Neuron (in vitro differentiated cells): ENCODE measurements around the gene NEDD8.
A peak's percentile ranks its signal among the peaks of the same experiment; 100 is the strongest.
"Not testable (repeated sequence)": the region's sequence is repeated elsewhere in the genome, so short reads cannot be mapped to it uniquely, and the experiment has no call there.

ENCODE experiments used
- H2AFZ ChIP-seq: one replicate; pipeline ENCODE4 v1.6.1; 2013; ENCODE audit warnings: low read depth, mild to moderate bottlenecking, inconsistent platforms, low read length, moderate library complexity
- H3K27me3 ChIP-seq: one replicate; pipeline ENCODE4 v1.6.1; 2013; ENCODE audit warnings: low read length; ENCODE audit not compliant: insufficient read depth
- H3K36me3 ChIP-seq: one replicate; pipeline ENCODE4 v1.6.1; 2013; ENCODE audit warnings: low read length; ENCODE audit not compliant: insufficient read depth
- H3K4me1 ChIP-seq: one replicate; pipeline ENCODE4 v1.6.1; 2013; ENCODE audit warnings: low read length; ENCODE audit not compliant: insufficient read depth
- H3K4me3 ChIP-seq: 2 replicates; pipeline ENCODE4 v1.5.1; 2013; ENCODE audit warnings: mild to moderate bottlenecking, low read length, moderate library complexity
- H3K9me3 ChIP-seq: one replicate; pipeline ENCODE4 v1.6.1; 2013; ENCODE audit warnings: low read length

The NEDD8 gene

DNA sequence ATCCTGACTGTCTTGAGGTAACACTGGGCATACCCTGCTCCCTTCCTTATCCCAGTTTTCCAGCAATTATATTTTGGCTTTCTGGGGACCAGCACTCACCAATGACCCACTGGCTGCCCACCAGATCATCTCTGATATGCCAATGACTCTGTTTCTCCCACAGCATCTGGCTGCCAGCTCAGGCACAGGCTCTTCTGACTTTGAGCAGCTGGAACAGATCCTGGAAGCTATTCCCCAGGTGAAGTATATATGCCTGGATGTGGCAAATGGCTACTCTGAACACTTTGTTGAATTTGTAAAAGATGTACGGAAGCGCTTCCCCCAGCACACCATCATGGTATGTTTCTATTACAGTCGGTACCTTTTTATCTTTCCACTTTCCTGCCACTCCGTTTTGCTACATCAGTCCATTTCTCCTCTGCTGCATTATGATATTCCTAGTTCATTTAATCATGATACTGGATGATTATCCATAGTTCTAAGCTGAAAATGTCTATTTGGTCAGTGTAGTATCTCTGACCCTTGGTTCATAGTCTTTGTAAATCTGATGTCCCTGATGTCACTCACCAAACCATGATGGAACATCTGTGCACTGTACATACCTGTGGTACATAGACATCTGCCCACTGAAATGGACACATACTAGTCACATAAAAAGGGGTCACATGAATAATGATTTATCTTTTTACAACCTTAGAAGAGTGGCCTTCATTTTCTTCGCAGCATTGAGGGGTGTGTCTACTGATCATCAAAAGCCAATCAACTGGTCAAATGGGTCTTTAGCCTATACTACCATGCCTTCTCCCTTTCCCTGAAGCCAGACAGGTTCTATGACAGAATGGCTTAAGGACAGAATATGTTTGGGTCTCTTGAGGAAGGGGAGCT lies 3.9 kb upstream of the NEDD8 start:
- Histone ChIP-seq H3K9me3 (no peaks in the 10 kb centered on the region), H3K27me3 (no peaks in the 10 kb centered on the region), H3K36me3 (peaks cover 58% of the 10 kb centered on the region), H3K4me3 (no peak overlapping the region), H3K4me1 (peaks cover 32% of the 10 kb centered on the region), H2AFZ (no peak overlapping the region)

DNA sequence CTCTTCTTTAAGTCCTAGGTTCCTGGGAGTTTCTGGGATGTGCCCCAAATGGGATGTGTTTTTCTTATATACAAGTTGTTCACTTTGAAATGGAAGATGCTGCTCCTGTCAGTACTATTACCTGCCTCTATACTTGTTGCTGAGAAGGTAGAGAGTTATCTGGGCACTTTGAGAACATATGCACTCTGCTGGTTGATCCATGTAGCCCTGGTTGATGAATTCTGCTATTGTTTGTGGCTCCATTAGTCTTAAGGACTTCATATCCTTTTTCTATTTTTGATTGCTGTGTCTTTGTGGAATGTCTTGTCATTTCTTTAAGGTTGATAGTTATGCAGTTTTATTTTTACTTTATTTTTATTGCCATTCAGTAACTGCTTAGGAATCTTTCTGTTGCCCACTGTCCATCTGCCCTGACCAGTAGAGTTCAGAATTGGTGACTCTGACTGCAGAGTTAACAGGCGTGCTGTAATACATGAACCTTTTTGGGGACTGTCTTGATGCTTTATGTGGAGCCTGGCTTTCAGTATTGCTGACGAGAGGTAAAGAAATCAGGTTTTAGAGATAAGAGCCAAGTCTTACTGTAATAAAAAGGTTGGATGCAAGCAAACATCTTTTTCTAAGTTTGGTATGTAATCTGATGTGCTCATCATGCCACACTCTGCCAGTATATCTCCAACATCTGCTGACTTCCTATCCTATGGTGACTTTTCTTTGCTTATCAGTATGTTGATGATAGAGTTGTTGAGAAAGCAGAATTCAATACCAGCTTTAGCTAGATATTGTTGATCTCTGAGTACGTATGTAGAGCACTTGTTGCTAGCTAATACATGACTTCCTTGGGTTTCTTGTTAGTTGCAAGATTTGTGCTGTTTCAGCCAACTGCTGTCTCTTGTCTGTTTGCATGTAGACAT lies 2.2 kb upstream of the NEDD8 start:
- Histone ChIP-seq H2AFZ (no peak overlapping the region), H3K9me3 (no peaks in the 10 kb centered on the region), H3K36me3 (peaks cover 41% of the 10 kb centered on the region), H3K27me3 (no peaks in the 10 kb centered on the region), H3K4me1 (peaks cover 22% of the 10 kb centered on the region), H3K4me3 (no peak overlapping the region)

DNA sequence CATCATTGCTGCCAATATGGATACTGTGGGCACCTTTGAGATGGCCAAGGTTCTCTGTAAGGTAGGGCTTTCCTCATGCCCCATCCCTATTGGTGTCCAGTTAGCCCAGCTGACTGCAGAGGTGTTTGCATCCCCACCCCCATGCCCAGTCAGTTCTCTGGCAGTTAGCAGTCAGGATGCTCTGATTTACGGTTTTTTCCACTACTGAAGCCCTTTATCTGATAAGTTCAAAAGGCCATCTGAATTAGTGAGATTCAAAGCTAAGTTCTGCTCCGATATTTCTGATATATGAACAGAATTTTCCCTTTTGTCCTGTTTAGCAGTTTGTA lies 1.3 kb upstream of the NEDD8 start:
- Histone ChIP-seq H3K27me3 (no peaks in the 10 kb centered on the region), H3K4me1 (peaks cover 22% of the 10 kb centered on the region), H2AFZ (no peak overlapping the region), H3K9me3 (no peaks in the 10 kb centered on the region), H3K36me3 (peaks cover 34% of the 10 kb centered on the region), H3K4me3 (peak overlapping the region; percentile 67)

DNA sequence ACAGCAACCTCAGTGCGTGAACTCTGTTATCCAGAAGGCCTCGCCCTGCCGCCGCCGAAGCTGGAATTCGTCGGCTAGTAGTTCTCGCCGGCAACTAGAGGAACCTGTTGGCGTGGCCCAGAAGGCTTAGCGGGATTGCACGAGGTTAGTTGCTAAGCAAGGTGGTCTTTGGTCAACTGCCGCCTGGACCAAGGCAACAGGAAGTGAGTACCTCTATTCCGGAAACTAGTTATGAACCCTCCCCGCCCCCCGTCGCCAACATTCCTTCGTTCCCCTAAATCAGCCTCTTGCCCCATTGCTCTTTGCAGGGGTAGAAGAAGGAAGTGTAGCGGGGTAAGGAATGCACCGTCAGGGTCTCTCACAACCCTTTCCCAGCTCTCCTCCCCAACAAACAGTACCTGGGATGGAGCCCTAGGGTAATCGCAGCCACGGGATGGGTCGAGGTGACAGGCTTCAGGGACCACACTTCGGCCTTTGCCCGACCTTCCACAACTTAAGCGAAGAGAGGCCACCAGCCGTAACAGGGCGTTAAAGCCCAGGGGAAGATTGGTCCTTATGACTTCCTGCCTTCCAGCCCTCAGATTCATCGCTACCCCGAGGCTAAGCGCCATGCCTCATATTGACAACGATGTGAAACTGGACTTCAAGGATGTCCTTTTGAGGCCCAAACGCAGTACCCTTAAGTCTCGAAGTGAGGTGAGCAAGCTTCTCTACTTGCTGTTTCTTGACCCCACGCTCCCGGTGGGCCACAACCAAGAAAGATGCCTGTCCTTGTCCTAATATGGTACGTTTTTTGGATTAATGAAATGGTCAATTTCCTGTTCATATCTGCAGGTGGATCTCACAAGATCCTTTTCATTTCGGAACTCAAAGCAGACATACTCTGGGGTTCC lies 724 bp upstream of the NEDD8 start, which contains the start of gene GMPR2:
Gene GMPR2, plus strand, starts transcription at position 285 of the 893 bp plus-strand sequence. Its CDS starts 325 bp downstream, at position 610.
- H3K4me1 ChIP-seq, result peaks cover 22% of the 10 kb centered on the region
- peak within 1 kb of the TSS; percentile 67 for H3K4me3 ChIP-seq
- peak within 1 kb of the TSS; percentile 23 for H2AFZ ChIP-seq
- H3K36me3 ChIP-seq, result peaks cover 34% of the 10 kb centered on the region
- no peaks in the 10 kb centered on the region for H3K9me3 ChIP-seq
- no peaks in the 10 kb centered on the region for H3K27me3 ChIP-seq

DNA sequence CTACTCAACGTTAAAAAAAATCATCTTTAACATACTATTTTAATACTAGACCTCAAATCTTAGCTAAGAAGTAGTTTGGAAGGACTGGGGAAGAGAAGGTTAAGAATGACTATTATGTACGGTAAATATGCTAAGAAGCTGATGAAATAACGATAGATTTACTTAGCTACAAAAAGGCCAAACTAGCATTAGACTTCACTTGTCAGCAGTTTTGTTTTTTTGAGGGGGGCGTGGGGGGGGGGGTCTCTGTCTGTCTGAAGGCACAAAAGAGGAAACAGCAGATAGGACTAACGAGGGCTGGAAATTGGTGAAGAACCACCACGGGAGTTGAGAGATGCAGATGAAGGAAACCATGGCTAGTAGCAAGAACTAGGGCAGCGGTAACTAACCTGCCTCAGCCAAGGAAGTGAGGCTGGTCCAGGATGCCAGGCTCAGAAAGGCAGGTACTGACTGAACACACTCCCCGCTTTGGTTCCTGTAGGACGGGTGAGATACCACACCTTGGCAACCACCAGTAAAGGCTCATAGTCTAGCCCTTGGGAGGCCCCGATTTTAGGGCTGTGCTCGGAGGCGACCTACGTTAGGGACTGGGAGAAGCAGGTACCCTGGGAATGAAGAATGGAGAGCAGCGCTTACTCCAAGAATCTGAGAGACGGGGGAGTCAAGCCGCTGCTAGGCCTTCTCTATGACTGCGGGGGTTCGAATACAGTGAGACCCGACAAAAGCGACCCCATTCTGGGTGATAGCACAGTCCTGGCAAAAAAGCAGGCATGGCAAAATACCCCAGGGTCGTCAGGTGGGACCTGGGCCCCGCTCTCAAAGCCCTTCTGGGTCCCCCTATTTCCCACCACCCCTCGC lies 675 bp downstream of the NEDD8 start:
- Histone ChIP-seq H3K4me3 (peak overlapping the region; percentile 67), H3K27me3 (no peaks in the 10 kb centered on the region), H3K9me3 (no peaks in the 10 kb centered on the region), H3K36me3 (peaks cover 24% of the 10 kb centered on the region), H2AFZ (peak overlapping the region; percentile 23), H3K4me1 (peaks cover 22% of the 10 kb centered on the region)

DNA sequence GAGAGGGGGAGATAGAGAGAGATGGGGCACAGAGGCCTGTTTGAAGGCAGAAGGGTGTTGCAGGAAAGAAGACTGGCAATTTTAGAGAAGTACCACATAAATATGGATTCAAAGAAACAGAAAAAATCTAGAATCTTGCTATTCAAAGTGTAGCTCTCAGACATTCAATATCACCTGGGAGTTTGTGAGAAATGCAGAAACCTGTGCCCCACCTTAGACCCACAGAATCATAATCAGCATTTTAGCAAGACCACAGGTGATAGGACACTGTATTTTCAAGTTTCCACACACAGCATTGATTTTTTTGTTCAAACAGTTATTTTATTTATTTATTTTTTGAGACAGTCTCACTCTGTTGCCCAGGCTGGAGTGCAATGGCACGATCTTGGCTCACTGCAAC lies 3.3 kb downstream of the NEDD8 start:
- no peak overlapping the region for H3K4me3 ChIP-seq
- H3K27me3 ChIP-seq, result no peaks in the 10 kb centered on the region
- no peak overlapping the region for H2AFZ ChIP-seq
- no peaks in the 10 kb centered on the region for H3K9me3 ChIP-seq
- H3K4me1 ChIP-seq, result peaks cover 20% of the 10 kb centered on the region
- H3K36me3 ChIP-seq, result peaks cover 10% of the 10 kb centered on the region

DNA sequence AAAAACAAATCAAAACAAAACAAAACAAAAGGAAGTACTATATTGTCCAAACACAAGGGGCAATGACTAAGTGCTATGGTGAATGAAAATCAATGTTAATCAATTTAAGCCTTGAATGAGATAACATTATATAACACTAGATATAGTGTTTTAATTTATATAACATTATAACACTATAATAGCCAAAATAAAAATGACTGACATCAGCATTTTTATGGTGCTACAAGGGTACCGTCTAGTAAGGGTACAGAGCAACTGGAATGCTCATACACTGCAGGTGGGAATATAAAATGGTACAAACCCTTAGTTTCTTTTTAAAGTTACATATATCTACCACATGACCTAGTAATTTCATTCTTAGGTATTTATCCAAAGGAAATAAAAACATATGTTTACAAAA lies 5.7 kb downstream of the NEDD8 start:
- Histone ChIP-seq H3K4me3 (no peak overlapping the region), H2AFZ (no peak overlapping the region), H3K27me3 (no peaks in the 10 kb centered on the region), H3K4me1 (peaks cover 7% of the 10 kb centered on the region), H3K36me3 (peaks cover 10% of the 10 kb centered on the region), H3K9me3 (no peaks in the 10 kb centered on the region)

DNA sequence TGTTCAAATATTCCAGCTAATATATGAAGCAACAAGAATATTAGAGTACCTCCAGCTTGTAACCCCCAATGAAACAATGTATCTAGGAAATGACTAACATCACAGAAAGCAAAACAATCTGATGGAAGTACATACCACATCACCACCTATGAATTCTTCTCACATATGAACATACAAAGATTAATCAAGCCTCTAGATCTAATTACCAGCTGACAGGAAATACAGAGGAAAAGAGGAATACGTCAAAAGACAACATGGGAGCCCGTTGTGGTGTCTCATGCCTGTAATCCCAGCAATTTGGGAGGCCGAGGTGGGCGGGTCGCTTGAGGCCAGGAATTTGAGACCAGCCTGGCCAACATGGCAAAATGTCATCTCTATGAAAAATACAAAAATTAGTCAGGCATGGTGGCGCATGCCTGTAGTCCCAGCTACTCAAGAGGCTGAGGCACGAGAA lies 7.5 kb downstream of the NEDD8 start:
- Histone ChIP-seq H2AFZ (no peak overlapping the region), H3K27me3 (no peaks in the 10 kb centered on the region), H3K4me1 (no peaks in the 10 kb centered on the region), H3K36me3 (peaks cover 10% of the 10 kb centered on the region), H3K4me3 (no peak overlapping the region), H3K9me3 (no peaks in the 10 kb centered on the region)

DNA sequence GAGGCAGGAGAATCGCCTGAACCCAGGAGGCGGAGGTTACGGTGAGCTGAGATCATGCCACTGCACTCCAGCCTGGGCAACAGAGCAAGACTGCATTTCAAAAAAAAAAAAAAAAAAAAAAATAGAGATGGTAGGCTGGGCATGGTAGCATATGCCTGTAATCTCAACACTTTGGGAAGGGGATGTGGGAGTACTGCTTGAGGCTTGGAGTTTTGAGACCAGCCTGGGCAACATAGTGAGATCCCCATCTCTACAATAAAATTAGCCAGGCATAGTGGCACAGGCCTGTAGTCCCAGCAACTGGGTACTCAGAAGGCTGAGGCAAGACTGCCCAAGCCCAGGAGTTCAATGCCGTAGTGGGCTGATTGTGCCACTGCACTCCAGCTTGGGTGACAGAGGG lies 9.2 kb downstream of the NEDD8 start:
- H3K36me3 ChIP-seq, H2AFZ ChIP-seq, H3K4me3 ChIP-seq, H3K27me3 ChIP-seq, H3K4me1 ChIP-seq, H3K9me3 ChIP-seq: not testable (repeated sequence)

DNA sequence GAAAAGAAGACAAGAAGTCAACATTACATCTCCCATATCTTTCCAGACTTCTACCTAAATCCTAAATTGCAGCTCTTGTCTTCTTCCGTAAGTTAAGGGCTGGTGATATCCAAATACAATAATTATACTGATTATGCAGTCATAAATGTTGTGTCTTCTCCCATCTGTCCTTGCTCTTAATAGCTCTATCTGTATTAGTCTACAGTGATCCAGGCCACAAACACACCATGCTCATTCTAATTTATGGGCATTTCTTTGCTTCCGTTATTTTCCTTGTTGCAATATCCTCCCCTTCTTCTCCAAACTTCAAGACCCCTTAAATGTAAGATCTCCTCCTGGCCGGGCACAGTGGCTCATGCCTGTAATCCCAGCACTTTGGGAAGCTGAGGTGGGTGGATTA lies 12.6 kb downstream of the NEDD8 start:
- Histone ChIP-seq H3K4me3 (no peak overlapping the region), H3K36me3 (peaks cover 7% of the 10 kb centered on the region), H3K4me1 (peaks cover 5% of the 10 kb centered on the region), H2AFZ (no peak overlapping the region), H3K9me3 (no peaks in the 10 kb centered on the region), H3K27me3 (no peaks in the 10 kb centered on the region)

DNA sequence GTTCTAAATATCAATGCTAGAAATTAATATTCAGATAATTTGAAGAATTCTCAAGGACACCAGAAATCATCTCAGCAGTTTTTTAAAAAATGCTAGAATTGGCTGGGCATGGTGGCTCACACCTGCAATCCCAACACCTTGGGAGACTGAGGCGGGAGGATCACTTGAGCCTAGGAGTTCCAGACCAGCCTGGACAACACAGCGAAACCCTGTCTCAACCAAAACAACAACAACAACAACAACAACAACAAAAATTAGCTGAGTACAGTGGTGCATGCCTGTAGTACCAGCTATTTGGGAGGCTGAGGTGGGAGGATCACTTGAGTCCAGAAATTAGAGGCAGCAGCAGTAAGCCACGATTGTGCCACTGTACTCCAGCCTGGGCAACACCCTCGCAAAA lies 13.1 kb downstream of the NEDD8 start:
- no peak overlapping the region for H3K4me3 ChIP-seq
- H3K27me3 ChIP-seq, result no peaks in the 10 kb centered on the region
- no peak overlapping the region for H2AFZ ChIP-seq
- peaks cover 7% of the 10 kb centered on the region for H3K36me3 ChIP-seq
- H3K4me1 ChIP-seq, result peaks cover 9% of the 10 kb centered on the region
- H3K9me3 ChIP-seq, result no peaks in the 10 kb centered on the region

DNA sequence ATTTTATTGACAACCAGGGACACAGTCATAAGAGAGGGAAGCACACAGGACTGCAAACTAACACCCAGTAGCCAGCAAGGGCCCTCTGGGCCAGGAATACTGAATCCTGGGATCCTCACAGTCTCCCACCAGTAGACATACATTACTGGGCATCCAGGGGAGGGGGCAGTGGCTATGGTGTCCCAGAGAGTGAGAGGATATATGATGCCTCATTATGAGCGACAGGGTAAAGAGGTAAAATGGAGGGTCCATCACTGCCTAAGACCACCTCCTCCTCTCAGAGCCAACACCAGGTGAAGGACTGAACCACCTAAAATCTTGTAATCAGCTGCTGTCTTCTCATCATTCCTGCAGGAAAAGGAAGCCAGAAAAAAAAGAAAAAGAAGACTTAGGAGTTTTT lies 15.3 kb downstream of the NEDD8 start:
- not testable (repeated sequence) for H3K9me3 ChIP-seq, H2AFZ ChIP-seq, H3K4me3 ChIP-seq, H3K27me3 ChIP-seq, H3K36me3 ChIP-seq
- H3K4me1 ChIP-seq, result peaks cover 20% of the 10 kb centered on the region
